ENCODE measurements around the gene WNT7B. TPM values are rescaled to one million over a fixed set of nuclear protein-coding genes. Genes with fewer than 3 reads are reported as not detected.

WNT7B gene
- total RNA-seq, 2 donors from 2014 or later: 7.5 to 7.7 TPM

DNA sequence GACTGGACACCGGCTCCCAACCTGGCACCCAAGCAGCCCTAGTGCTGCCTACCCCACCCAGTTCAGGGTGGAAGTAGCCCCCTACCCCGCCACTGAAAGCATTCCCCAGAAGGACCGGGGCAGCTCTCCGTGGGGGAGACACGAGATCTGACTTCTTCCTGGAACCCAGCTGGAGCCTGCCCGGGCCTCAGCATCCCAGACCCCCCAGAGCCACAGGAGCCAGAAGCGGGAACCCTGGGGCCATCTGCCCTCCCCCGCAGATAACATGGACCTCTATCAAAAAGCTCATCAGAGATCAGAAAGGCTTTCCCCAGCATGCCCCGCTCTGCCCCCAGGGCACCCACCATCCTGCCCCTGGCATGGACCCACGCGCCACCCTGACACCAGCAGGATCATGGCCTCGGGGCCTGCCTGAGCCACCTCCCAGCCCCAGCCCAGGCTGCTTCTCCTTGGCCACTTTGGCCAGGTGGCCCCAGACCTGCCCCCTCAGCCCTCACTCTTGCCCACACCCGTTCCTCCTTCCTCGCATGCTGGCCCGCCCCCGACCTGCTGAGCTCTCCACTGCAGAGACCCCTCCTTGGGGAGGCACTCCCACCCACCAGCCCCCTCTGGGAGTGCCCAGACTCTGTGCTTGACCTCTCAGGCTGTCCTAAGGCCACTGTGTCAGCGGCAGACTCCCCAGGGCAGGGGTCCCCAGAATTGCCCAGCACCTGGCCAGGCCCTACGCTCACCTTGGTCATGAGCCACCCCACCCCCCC is 17.1 kb downstream of the WNT7B start:
- intact Hi-C loops (cut with DNase I): no loop called here
- H3K4me1 ChIP-seq (replicated peaks): no peaks in the 10 kb centered on the region
- DNase-seq (ENCODE audit: low spot score): no peak
- H3K9me3 ChIP-seq: no peaks in the 10 kb centered on the region
- H3K4me3 ChIP-seq: no peak overlapping the region
- H3K27ac ChIP-seq: no peak overlapping the region
- 89% methylated on average over 18 of the region's 18 CpGs for WGBS
- H3K36me3 ChIP-seq: no peaks in the 10 kb centered on the region
- TF ChIP-seq, protein P1, sequence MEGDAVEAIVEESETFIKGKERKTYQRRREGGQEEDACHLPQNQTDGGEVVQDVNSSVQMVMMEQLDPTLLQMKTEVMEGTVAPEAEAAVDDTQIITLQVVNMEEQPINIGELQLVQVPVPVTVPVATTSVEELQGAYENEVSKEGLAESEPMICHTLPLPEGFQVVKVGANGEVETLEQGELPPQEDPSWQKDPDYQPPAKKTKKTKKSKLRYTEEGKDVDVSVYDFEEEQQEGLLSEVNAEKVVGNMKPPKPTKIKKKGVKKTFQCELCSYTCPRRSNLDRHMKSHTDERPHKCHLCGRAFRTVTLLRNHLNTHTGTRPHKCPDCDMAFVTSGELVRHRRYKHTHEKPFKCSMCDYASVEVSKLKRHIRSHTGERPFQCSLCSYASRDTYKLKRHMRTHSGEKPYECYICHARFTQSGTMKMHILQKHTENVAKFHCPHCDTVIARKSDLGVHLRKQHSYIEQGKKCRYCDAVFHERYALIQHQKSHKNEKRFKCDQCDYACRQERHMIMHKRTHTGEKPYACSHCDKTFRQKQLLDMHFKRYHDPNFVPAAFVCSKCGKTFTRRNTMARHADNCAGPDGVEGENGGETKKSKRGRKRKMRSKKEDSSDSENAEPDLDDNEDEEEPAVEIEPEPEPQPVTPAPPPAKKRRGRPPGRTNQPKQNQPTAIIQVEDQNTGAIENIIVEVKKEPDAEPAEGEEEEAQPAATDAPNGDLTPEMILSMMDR (IDR thresholded peaks at IDR 0.05): no peak
- TF ChIP-seq POLR2AphosphoS5 (IDR thresholded peaks at IDR 0.05) (no peak), POLR2A (IDR thresholded peaks at IDR 0.05) (no peak)
- no peaks in the 10 kb centered on the region for H3K27me3 ChIP-seq (replicated peaks; ENCODE audit: insufficient read depth)

DNA sequence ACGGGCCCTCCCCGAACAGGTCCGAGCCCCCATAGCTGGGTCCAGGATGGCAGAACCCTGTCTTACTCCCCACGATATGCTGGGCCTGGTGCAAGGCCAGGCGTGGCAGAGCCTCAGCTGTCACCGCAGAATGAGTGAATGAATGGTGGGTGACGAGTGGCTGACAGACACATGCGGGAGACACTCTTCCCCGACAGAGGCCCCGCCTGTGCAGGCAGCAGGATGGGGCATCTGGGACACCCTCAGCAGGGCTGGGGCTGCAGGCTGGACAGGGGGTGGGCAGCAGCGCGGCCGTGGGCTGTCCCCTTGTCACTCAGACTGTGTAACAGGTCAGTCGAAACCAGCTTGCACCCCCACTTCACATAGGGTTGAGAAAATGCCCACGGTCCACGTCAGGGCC is 18.0 kb downstream of the WNT7B start:
- Histone ChIP-seq H3K36me3 (no peaks in the 10 kb centered on the region), H3K27me3 (replicated peaks; ENCODE audit: insufficient read depth) (no peaks in the 10 kb centered on the region), H3K4me1 (replicated peaks) (no peaks in the 10 kb centered on the region), H3K4me3 (no peak overlapping the region), H3K27ac (no peak overlapping the region), H3K9me3 (no peaks in the 10 kb centered on the region)
- intact Hi-C loops (cut with DNase I): no loop called here
- TF ChIP-seq, protein P1 (IDR thresholded peaks at IDR 0.05): no peak
- no peak for DNase-seq (ENCODE audit: low spot score)
- WGBS: 94% methylated on average over 16 of the region's 16 CpGs

DNA sequence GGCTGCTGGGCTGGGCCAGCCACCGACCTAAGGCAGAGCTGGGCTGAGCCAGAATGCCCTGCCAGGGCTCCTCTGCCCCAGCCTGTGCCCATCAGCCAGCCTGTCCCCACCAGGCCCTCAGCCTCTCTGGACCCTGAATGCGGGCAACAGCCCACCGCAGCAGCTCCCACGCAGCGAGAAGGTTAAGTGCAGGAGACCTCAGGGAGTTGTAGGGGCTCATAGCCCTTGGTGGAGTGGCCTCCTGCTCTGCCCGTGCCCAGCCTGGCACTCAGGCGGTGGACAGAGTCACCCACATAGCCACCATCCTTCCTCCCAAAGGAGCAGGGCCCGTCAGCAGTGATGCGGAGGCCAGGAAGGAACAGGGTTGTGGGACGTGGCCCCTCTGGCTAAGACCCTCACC is 19.1 kb downstream of the WNT7B start:
- TF ChIP-seq, protein P1 (IDR thresholded peaks at IDR 0.05): no peak
- TF ChIP-seq POLR2AphosphoS5 (IDR thresholded peaks at IDR 0.05) (no peak), POLR2A (IDR thresholded peaks at IDR 0.05) (no peak)
- intact Hi-C loops (cut with DNase I): no loop called here
- H3K36me3 ChIP-seq: no peaks in the 10 kb centered on the region
- no peaks in the 10 kb centered on the region for H3K9me3 ChIP-seq
- no peak overlapping the region for H3K4me3 ChIP-seq
- no peaks in the 10 kb centered on the region for H3K27me3 ChIP-seq (replicated peaks; ENCODE audit: insufficient read depth)
- no peaks in the 10 kb centered on the region for H3K4me1 ChIP-seq (replicated peaks)
- WGBS: 94% methylated on average over 9 of the region's 10 CpGs
- H3K27ac ChIP-seq: no peak overlapping the region
- no peak for DNase-seq (ENCODE audit: low spot score)

DNA sequence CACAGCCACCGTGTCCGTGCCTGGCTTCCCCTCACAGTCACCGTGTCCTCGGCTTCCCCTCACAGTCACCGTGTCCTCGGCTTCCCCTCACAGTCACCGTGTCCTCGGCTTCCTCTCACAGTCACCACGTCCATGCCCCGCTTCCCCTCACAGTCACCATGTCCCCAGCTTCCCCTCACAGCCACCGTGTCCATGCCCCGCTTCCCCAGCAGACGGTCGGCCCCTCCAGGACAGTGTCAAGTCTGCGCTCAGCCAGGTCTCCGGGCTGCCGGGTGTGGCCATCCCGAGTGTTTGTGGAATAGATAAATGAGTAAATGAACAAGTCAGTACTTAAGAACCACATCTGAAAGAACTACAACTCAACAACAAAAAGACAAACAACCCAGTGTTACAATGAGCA is 23.8 kb downstream of the WNT7B start:
- H3K36me3 ChIP-seq: no peaks in the 10 kb centered on the region
- WGBS: 81% methylated on average over 18 of the region's 18 CpGs
- no peaks in the 10 kb centered on the region for H3K27me3 ChIP-seq (replicated peaks; ENCODE audit: insufficient read depth)
- H3K4me1 ChIP-seq (replicated peaks): no peaks in the 10 kb centered on the region
- H3K9me3 ChIP-seq: no peaks in the 10 kb centered on the region
- no peak for DNase-seq (ENCODE audit: low spot score)
- no peak overlapping the region for H3K27ac ChIP-seq
- TF ChIP-seq POLR2A (IDR thresholded peaks at IDR 0.05) (no peak), POLR2AphosphoS5 (IDR thresholded peaks at IDR 0.05) (no peak)
- TF ChIP-seq, protein P1 (IDR thresholded peaks at IDR 0.05): no peak
- H3K4me3 ChIP-seq: no peak overlapping the region
- intact Hi-C loops (cut with DNase I): no loop called here

DNA sequence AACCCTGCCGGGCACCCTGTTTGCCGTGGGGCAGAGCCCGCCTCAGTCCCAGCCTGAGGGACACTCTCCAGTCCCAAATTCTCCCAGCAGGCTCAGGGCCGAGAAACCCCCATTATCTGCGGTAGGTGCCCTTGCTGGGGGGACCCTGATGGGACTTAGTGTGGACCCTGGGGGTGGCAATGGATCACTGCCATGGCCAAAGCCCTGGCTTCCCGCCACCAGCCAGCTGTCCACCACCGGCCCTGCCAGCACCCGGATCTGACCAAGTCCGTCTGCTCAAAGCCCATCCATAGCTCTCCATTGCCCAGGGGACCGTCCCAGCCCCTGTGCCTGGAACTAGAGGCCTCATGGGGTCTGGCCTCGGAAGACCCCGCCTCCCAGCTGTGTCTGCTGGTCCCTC is 24.4 kb downstream of the WNT7B start:
- no peak overlapping the region for H3K4me3 ChIP-seq
- H3K36me3 ChIP-seq: no peaks in the 10 kb centered on the region
- no peaks in the 10 kb centered on the region for H3K4me1 ChIP-seq (replicated peaks)
- intact Hi-C loops (cut with DNase I): no loop called here
- H3K27ac ChIP-seq: no peak overlapping the region
- no peaks in the 10 kb centered on the region for H3K27me3 ChIP-seq (replicated peaks; ENCODE audit: insufficient read depth)
- TF ChIP-seq POLR2AphosphoS5 (IDR thresholded peaks at IDR 0.05): no peak
- TF ChIP-seq, protein P1 (IDR thresholded peaks at IDR 0.05): no peak
- no peak for TF ChIP-seq POLR2A (IDR thresholded peaks at IDR 0.05)
- no peak for DNase-seq (ENCODE audit: low spot score)
- WGBS: 84% methylated on average over 12 of the region's 12 CpGs
- H3K9me3 ChIP-seq: no peaks in the 10 kb centered on the region
